Endothelial cell of umbilical vein (primary cell): ENCODE results near the gene OXTR. TPM values are rescaled to one million over a fixed set of nuclear protein-coding genes. Genes with fewer than 3 reads are reported as not detected.

ENCODE experiments used
- Bru-seq: library from RNA; stranded (reverse); fragments of 400-500 nt; gene quantifications from one replicate; lab custom pipeline; 2021; lab: Mats Ljungman, UMichigan
- BruChase-seq, 2 experiments: library from RNA; stranded (reverse); fragments of 400-500 nt; gene quantifications; one replicate each; lab custom pipeline; 2021; lab: Mats Ljungman, UMichigan
- BruUV-seq: library from RNA; stranded (reverse); fragments of 400-500 nt; replicated peaks from 2 replicates; lab custom pipeline; 2021; lab: Mats Ljungman, UMichigan
- CTCF ChIA-PET: fragments of 300-600, 350-600 bp; sonication (Branson Sonifier 250); formaldehyde crosslinking; loops from one replicate; lab custom pipeline; 2021; ENCODE audit warnings: antibody characterized with exemption, inconsistent platforms; lab: Charles Lee
- POLR2A ChIA-PET: fragments of 300-600, 350-600 bp; sonication (Branson Sonifier 250); formaldehyde crosslinking; loops from one replicate; lab custom pipeline; 2021; ENCODE audit warnings: antibody characterized with exemption, inconsistent platforms; lab: Charles Lee
- DNase-seq: peaks from one replicate; pipeline ENCODE4 v3.0.0-alpha.2; 2011; ENCODE audit warnings: low read depth, low spot score
- FAIRE-seq: peaks from 2 replicates; lab custom pipeline; 2011; peaks lifted over from hg19 to GRCh38; lab: Jason Lieb, UNC
- H2AFZ ChIP-seq: 2 replicates; pipeline ENCODE4 v1.6.0; 2012; ENCODE audit warnings: low read depth, low read length, control low read depth, inconsistent platforms
- H3K27ac ChIP-seq: 2 replicates; pipeline ENCODE4 v1.5.1; 2011; ENCODE audit warnings: low read depth, mild to moderate bottlenecking, control low read depth, low read length, moderate library complexity; ENCODE audit not compliant: insufficient read depth
- H3K27me3 ChIP-seq, 2 experiments: 2 replicates each; pipeline versions ENCODE4 v1.6.0 to v1.6.1; 2011; ENCODE audit warnings: low read length in 2 of 2, mixed read lengths in 1 of 2; ENCODE audit not compliant: control insufficient read depth in 2 of 2, insufficient read depth in 2 of 2
- H3K36me3 ChIP-seq, 2 experiments: 2 replicates in 1 of 2; 3 replicates in 1 of 2; pipeline ENCODE4 v1.5.1; 2011; ENCODE audit warnings: low read length in 2 of 2, mild to moderate bottlenecking in 1 of 2, moderate library complexity in 1 of 2; ENCODE audit not compliant: control insufficient read depth in 2 of 2, insufficient read depth in 2 of 2; ENCODE audit errors: extremely low read depth in 1 of 2
- H3K4me1 ChIP-seq: 3 replicates; pipeline ENCODE4 v1.5.1; 2011; ENCODE audit warnings: mild to moderate bottlenecking, low read length; ENCODE audit not compliant: control insufficient read depth, insufficient read depth; ENCODE audit errors: extremely low read depth
- H3K4me2 ChIP-seq: 2 replicates; pipeline ENCODE4 v1.6.1; 2011; ENCODE audit warnings: low read length, control low read depth, mixed read lengths; ENCODE audit not compliant: insufficient read depth
- H3K4me3 ChIP-seq, 3 experiments: fragments of 200-600 bp in 1 of 3; sonication (generic), shearing (Covaris generic) in 1 of 3; replicated peaks in 1 of 3; 2 replicates each; pipeline ENCODE4 v1.5.1; 2011 to 2016; ENCODE audit warnings: control low read depth in 3 of 3, low read length in 3 of 3, mild to moderate bottlenecking in 2 of 3, inconsistent platforms in 1 of 3, low read depth in 1 of 3, moderate library complexity in 1 of 3; ENCODE audit not compliant: insufficient read depth in 1 of 3
- H3K79me2 ChIP-seq: 2 replicates; pipeline ENCODE4 v1.6.0; 2012; ENCODE audit warnings: low read length, inconsistent platforms; ENCODE audit not compliant: control insufficient read depth, insufficient read depth
- H3K9ac ChIP-seq: replicated peaks from 2 replicates; pipeline ENCODE3; 2011; ENCODE audit warnings: low read length, control low read depth; ENCODE audit not compliant: insufficient read depth; ENCODE audit errors: extremely low read depth
- H3K9me1 ChIP-seq: replicated peaks from 3 replicates; pipeline ENCODE4 v1.6.0; 2011; ENCODE audit warnings: mild to moderate bottlenecking, low read length; ENCODE audit not compliant: control insufficient read depth, insufficient read depth; ENCODE audit errors: extremely low read depth
- H3K9me3 ChIP-seq: replicated peaks from 2 replicates; pipeline ENCODE4 v1.5.1; 2012; ENCODE audit warnings: low read length, inconsistent platforms; ENCODE audit not compliant: control insufficient read depth, insufficient read depth
- H4K20me1 ChIP-seq: replicated peaks from 2 replicates; pipeline ENCODE3; 2011; ENCODE audit warnings: mild to moderate bottlenecking, low read length; ENCODE audit not compliant: control insufficient read depth, insufficient read depth; ENCODE audit errors: extremely low read depth
- CTCF ChIP-seq, 2 donors: IDR thresholded peaks; 1 replicate in 1 of 2; 2 replicates in 1 of 2; pipeline ENCODE4 v1.5.1; 2011; ENCODE audit warnings: low read length in 2 of 2, mild to moderate bottlenecking in 2 of 2, moderate library complexity in 2 of 2, control low read depth in 1 of 2, inconsistent platforms in 1 of 2, low read depth in 1 of 2; ENCODE audit not compliant: insufficient read depth in 1 of 2; ENCODE audit errors: extremely low read depth in 1 of 2
- EZH2 ChIP-seq: IDR thresholded peaks from 2 replicates; pipeline ENCODE4 v1.6.1; 2012; ENCODE audit warnings: borderline replicate concordance, low read depth, mild to moderate bottlenecking, moderate library complexity, low read length, inconsistent platforms; ENCODE audit not compliant: severe bottlenecking
- MAX ChIP-seq: IDR thresholded peaks from 2 replicates; pipeline ENCODE4 v1.6.1; 2011; ENCODE audit not compliant: insufficient read depth, insufficient read length
- POLR2A ChIP-seq: IDR thresholded peaks from 2 replicates; pipeline ENCODE4 v1.6.1; 2012; ENCODE audit warnings: low read depth, mild to moderate bottlenecking, control low read depth, low read length
- dilution Hi-C: fragments of 300-500 bp; cut with MboI; formaldehyde crosslinking; loops from one replicate; pipeline ENCODE4 v1.15.0; 2019; ENCODE audit warnings: low sequenced_read_pairs; ENCODE audit not compliant: extremely low pct_ligation_motif_present
- intact Hi-C: fragments of 100-400 bp; cut with micrococcal nuclease; formaldehyde crosslinking; loops from one replicate; pipeline ENCODE4 v1.10.0; 2022
- long read RNA-seq: library from polyadenylated mRNA; stranded (forward); transcript quantifications from one replicate; pipeline ENCODE4 v2.0.0, GENCODE V29; 2021
- polyA minus RNA-seq, 3 experiments: library from RNA; depleted of rRNA, polyadenylated mRNA; stranded (reverse); fragments of >200 nt; gene quantifications; 1 replicate in 1 of 3; 2 replicates in 2 of 3; pipeline ENCODE4 v1.2.3, GENCODE V29; 2011
- polyA plus RNA-seq, 4 experiments: library from polyadenylated mRNA; depleted of rRNA in 3 of 4; stranded (reverse) in 3 of 4; unstranded in 1 of 4; fragments of >200 nt; gene quantifications; 2 replicates each; pipeline versions ENCODE4 v1.2.1 to v1.2.3, GENCODE V29; 2011 to 2012; ENCODE audit warnings: missing spikeins in 1 of 4
- total RNA-seq: library from RNA; stranded (reverse); gene quantifications from 2 replicates; pipeline ENCODE4 v1.2.3, GENCODE V29; 2021

OXTR gene
- total RNA-seq (0.40 and 0.67 TPM in 2 replicates), polyA plus RNA-seq (0.08 and 0.12 TPM in 2 replicates), polyA minus RNA-seq (0.11 and 0.19 TPM in 2 replicates), Bru-seq, nascent RNA (percentile 21 among the genes with signal in this experiment), BruChase-seq, experiment 1, labeled RNA remaining after a 6-hour chase (percentile 38 among the genes with signal in this experiment), BruChase-seq, experiment 2, labeled RNA remaining after a 2-hour chase (percentile 41 among the genes with signal in this experiment)
- 0.06 and 0.10 TPM in 2 replicates for polyA plus RNA-seq (2011; cell fraction: cytosol; rRNA removed)
- polyA plus RNA-seq (2011; cell fraction: nucleus; rRNA removed), result 0.71 and 0.86 TPM in 2 replicates
- 0.15 TPM in 1 of 2 replicates, not detected in the other for polyA plus RNA-seq (2012)
- 2.4 TPM for polyA minus RNA-seq (2011; cell fraction: cytosol; rRNA and poly(A)+ RNA removed)
- 0.43 and 0.82 TPM in 2 replicates for polyA minus RNA-seq (2011; cell fraction: nucleus; rRNA and poly(A)+ RNA removed)
- long read RNA-seq, result 0 reads

- dilution Hi-C loops (no loop called here), intact Hi-C loops (loop anchor here (1.0 to 5.0 kb wide), 6 partner anchors 100 to 533 kb away; partner anchors contain the start of gene RAD18)
- no peak within 1 kb of the TSS for H3K27ac ChIP-seq
- no peaks in the 10 kb centered on the region for H4K20me1 ChIP-seq
- H3K79me2 ChIP-seq, result no peaks in the 10 kb centered on the region
- peaks cover 16% of the 10 kb centered on the region for H3K4me1 ChIP-seq
- TF ChIP-seq CTCF (IDR thresholded peaks at IDR 0.05; ENCODE audit: extremely low read depth in 1 of 2, insufficient read depth in 1 of 2, low read depth in 1 of 2, low read length in 2 of 2), result peak; percentile 99
- TF ChIP-seq MAX, result no peak
- TF ChIP-seq POLR2A, result no peak
- no peak for TF ChIP-seq EZH2
- peak within 1 kb of the TSS; percentile 21 for H2AFZ ChIP-seq
- DNase-seq, result peak; percentile 69
- ChIA-PET POLR2A (no interaction called here), CTCF (interaction anchor here (0.5 to 2.8 kb wide), 69 partner anchors 8 to 571 kb away, joined by 3 to 23 read pairs (median 5); partner anchors contain the start of gene RAD18)
- no peaks in the 10 kb centered on the region for H3K9me1 ChIP-seq
- peak; percentile 64 for FAIRE-seq
- peak within 1 kb of the TSS; percentile 43 for H3K4me2 ChIP-seq
- no peaks in the 10 kb centered on the region for H3K9me3 ChIP-seq
- H3K4me3 ChIP-seq, result peak within 1 kb of the TSS in 1 of 3 experiments; percentile 9
- H3K9ac ChIP-seq, result no peak within 1 kb of the TSS
- H3K27me3 ChIP-seq, result peaks cover 24 to 28% of the 10 kb centered on the region in 2 experiments
- no TSS peak for BruUV-seq
- no peaks in the 10 kb centered on the region for H3K36me3 ChIP-seq
These were observed at the start of gene OXTR for GRCh38 chr3:8769088-8769822. TSS of gene OXTR (minus strand) at chr3:8769613. CDS start at chr3:8768187, 1,426 bp downstream.
